Stimulated activated CD4-positive, alpha-beta T cell treated with anti-CD3 and anti-CD28 coated beads, Interleukin-12 subunit alpha, Interleukin-12 subunit beta, amount 100 ng/mL, for 48 hours (primary cell): Measurements from ENCODE around the gene FBN2.

ENCODE experiments used
- DNase-seq, 3 donors: peaks; one replicate each; pipeline ENCODE4 v3.0.0-alpha.2; 2020; ENCODE audit warnings: low read depth in 2 of 3, low spot score in 1 of 3

FBN2 gene

DNA sequence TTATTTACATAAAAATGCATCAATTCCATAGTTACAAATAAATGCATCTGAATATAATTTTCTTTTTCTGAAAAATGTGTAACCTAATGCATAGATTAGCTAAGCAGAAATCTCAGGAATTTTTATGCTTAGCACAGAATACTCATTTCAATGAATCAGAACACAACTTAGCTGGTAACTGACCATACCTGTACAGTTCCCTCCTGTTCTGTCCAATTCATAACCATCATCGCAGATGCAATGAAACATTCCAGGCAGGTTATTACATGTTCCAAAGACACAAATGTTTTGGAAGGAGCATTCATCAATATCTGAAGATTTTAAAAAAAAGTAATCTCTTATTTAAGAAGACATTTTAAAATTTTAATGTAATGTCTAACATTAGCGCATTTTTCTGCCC, 219.4 kb downstream of the FBN2 start:
- no peak for DNase-seq

- no peak for DNase-seq
Measured at GRCh38 chr5:128317481-128317880, 220.6 kb downstream of the FBN2 start.

DNA sequence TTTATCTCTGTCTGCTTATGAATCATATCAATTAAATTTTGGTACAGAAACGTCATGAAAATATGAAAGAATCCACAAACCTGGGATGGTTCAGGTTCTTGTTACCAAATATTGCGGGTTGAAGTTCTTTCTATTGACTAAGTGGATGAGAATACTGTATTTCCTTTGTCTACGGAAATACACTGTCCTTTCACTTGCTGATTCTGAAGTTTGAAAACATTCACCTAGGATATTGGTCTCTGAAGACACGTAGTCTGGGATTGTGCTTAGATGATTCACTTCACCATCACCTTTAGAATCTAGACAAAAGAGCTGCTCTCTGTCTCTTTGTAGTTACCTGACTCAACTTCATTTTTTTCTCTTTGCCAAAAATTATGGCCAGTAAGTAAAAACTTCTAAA, 222.4 kb downstream of the FBN2 start:
- DNase-seq: no peak

DNA sequence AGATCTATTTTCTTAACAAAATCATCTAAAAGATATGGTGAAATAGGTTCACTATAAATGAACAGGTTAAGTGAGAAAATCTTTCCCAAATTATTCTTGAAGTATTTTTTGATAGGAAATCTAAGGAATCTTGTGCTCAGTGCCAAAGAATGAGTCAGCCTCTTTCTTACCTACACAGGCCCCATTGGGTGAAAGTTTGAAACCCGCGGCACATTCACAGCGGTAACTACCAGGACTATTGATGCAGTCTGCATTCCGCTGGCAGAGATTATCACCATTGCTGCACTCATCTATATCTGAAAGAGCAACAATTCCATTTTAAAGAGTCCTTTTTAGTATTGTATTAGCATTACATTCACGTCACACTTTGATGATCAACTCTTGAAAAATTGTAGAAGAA, 232.7 kb downstream of the FBN2 start:
- DNase-seq: no peak

- no peak for DNase-seq
Measured at GRCh38 chr5:128304791-128305190, 233.3 kb downstream of the FBN2 start.

DNA sequence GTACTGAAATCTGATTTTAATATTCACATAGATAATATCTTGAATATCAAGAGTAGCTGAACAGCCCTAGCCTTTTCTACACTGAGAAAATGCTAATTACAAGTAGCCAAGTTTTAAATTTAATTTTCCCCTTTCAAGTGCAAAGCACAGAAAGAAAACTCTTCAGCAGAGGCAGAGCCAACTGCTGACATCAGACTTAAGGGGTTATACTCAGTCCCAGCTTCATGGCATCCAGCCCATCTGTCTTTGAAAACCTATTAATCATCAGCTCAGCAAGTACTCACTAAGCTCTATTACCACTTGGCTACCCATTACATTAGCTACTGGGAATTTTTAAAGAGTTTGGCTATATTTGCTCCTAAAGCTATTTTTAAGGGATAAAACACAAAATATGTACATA, 234.0 kb downstream of the FBN2 start:
- no peak for DNase-seq

DNA sequence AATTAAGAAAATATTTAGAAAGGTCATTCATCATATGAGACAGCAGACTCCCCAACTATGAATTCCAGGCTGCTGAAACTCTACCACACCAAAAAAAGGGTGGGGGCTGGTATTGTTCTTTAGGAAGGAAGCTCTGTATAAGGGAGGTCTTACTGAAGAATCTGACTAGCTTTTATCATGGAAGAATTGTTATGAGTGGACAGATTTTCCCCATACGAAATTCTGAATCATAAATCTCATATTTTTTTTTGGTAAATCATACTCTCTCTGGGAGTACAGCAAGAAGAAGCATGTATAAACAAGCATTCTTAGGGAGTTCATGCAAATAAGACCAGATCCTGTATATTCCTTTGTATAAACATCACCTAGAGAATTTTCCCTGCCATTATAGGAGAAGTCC, 234.5 kb downstream of the FBN2 start:
- DNase-seq: no peak

- DNase-seq: no peak
Measured at GRCh38 chr5:128300181-128300580, 237.9 kb downstream of the FBN2 start.

DNA sequence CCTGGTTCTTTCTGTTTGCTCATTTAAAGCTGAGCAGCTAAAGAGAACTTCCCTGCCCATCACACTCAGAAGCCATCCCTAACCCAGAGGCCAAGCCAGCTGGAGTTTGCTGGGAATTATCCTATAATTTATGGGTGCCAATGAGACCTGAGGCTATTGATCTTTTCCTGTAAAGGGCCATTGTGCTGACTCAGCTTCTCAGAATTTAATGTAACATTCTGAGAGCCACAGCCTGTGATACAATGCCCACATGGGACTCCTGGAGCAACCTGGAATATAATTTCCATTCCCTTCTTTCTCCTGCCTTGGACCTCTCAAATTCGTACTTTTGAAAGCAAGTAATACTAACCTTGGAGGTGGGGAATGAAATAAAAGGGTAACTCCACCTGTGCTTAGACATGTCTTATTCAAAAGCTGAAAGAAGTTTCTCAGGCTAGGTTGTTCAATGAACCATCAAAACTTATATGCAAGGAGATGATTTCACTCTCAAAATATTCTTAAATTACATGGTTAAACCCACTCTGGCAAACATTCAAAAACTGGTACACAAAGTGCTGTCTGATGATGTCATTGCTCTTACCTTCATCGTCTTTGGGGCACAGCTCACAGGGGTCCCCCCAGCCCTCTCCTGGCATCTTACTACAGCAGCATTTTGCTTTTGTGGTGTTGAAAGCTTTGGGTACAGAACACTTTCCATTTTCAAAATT, 247.7 kb downstream of the FBN2 start:
- no peak for DNase-seq

DNA sequence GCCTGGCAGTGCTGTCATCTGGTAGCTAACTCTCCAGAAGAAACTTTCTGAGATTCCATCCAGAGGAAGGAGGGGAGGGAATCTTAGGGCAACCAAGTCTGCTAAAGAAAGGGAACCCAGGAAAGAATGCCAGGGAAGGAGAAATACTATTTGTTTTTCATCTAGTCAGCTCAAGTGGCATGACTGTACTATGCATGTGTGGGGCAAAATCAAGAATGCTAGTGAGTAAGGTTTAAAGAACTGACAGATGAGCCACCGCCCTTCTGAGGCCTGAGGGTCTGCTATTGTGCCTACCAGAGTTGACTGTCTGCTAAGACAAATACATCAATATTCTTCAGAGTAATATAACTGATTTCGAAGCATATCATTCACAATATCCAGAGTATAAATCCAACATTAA, 250.3 kb downstream of the FBN2 start:
- no peak for DNase-seq

DNA sequence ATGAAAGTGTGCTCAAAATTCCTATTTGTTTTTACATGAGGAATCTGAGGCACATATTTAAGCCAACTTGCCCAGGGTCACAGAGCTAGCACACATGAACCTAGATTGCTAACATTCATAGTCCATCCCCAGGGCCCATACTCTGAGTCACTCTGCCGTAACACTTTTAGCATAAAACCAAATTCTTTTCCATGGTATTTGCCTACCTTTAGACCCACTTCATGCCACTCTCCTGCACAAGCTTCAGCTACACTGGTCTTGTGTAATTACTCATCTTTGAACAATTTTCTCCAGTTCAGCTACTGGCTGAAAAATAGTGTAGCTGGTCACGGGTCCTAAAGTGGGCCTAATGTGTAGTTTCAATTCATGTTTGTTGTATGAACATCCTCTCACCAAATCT, 253.8 kb downstream of the FBN2 start:
- no peak for DNase-seq

GRCh38 chr5:128279345-128279744, 258.7 kb downstream of the FBN2 start:
- DNase-seq: no peak

- DNase-seq: no peak
Measured at GRCh38 chr5:128276537-128277216, 261.4 kb downstream of the FBN2 start.

DNA sequence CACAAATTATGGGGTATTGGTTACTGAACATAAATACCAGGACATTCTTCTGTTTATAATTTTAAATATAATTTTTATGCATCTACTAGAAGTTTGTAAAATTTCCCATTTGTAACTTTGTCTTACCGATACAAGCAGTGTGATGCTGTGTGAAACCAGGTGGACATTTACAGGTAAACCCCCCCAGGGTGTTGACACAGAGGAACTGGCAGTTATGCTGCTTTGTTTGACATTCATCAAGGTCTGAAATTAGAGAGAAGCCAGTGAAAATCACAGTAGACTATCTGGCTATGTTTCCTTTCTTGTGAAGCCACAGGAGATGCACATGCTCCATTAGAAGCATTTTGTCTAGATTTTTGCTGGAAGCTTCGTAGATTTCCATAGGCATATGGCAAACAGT, 263.6 kb downstream of the FBN2 start:
- no peak for DNase-seq

DNA sequence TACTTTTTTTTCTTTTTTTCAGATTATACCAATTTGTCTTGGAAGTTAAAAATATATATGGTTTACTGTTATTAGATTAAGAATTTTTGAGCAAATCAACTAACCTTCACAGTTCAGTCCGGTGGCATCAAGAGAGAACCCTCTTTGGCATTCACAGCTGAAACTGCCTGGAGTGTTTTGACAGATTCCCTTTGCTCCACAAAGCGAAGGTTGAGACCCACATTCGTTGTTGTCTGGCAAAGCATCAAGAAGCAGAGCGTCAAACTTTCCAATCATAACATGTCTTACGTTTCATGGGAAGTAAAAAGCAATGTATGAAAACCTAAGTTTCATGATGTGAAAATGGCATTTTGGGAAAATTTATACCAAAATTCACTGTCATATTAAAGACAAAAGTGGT, 264.3 kb downstream of the FBN2 start:
- no peak for DNase-seq

GRCh38 chr5:128271859-128272464, 266.1 kb downstream of the FBN2 start:
- no peak for DNase-seq

GRCh38 chr5:128271071-128271470, 267.0 kb downstream of the FBN2 start:
- no peak for DNase-seq

DNA sequence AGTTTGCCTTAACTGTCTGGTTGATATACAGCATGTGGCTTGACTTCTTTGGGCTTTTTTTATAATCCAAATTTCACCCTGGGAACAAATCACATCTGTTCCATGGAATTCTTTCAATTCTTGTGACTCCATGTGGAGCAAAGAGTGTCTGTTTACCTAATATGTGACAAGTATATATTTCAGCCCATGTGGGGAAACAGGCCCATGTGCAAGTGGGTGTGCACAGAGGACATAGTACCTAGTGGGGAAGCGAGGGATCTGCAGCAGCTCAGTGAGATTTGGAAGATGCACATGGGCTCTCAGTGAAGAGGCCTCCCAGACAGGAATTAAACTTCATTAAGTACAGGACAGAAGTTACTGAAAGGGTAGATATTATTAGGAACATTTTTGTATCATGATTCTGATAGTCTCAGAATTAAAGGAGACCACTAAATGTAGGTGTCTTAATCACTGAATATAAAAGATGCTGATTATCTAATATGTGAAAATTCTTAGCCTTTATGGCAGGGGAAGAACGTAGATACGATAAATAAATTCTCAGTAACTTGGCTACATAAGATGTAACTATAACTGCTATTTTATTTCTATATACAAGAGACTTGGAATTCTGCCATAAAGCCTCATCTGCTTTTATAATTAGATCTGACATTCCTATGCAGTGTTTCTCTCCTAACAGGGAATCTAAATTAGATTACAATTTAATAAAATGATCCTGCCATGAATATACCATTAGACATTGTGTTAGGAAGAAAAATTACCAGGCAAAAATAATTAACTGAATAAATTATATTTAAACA, 273.3 kb downstream of the FBN2 start:
- DNase-seq: no peak

DNA sequence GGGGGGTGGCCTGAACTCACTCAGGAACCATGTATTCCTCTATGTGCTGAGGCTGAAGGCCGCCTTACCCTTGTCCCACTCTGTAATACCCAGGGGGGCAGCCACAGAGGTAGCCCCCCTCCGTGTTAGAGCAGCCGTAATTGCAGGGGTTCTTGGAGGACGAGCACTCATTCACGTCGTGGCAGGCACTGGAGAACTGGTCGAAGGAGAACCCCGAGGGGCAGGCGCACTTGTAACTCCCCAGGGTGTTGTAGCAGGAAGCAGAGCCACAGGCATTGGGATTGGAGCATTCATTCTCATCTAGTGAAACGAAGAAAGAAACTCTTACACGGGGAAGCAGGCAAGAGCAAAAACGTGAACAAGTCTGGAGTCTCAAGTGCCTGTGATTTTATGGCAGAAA, 274.7 kb downstream of the FBN2 start:
- no peak for DNase-seq

DNA sequence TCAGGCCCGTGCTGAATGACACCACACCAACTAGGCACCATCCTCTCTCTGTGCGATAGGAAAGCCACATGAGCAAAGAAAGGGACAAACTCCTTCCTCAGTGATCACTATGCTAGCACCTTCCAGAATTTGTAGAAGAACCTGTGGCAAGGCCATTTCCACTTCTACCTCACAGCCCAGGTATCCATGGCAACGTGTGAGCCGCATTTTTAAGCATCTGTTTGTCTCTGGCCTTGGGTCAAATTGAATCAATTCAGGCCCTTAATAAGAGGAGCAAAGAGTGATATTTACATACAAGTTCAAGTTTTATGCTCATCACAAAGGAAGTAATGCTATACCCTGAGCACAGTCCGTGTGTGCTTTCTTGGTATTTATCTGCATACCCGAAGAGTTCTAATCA, 275.1 kb downstream of the FBN2 start:
- no peak for DNase-seq

- DNase-seq: no peak
Measured at GRCh38 chr5:128259607-128260021, 278.4 kb downstream of the FBN2 start.

- DNase-seq: no peak
Measured at GRCh38 chr5:128258372-128258771, 279.7 kb downstream of the FBN2 start.
